Astrocyte of the cerebellum (primary cell): ENCODE measurements around the gene ATP2C2.
"Not testable (repeated sequence)": the region's sequence is repeated elsewhere in the genome, so short reads cannot be mapped to it uniquely, and the experiment has no call there.

Experiments
- DNase-seq: peaks from one replicate; pipeline ENCODE4 v3.0.0-alpha.2; 2011; ENCODE audit warnings: low read depth
- H3K4me3 ChIP-seq: 2 replicates; pipeline ENCODE4 v1.5.1; 2011; ENCODE audit warnings: mild to moderate bottlenecking, low read depth, low read length, moderate library complexity
- in situ Hi-C: cut with HindIII; loops from 2 replicates; pipeline ENCODE4 v1.10.0; 2017; ENCODE audit warnings: low sequenced_read_pairs
- TF ChIP-seq, protein P1 (sequence below): IDR thresholded peaks from 2 replicates; pipeline ENCODE4 v1.5.1; 2012; ENCODE audit warnings: low read length, low read depth, moderate library complexity, mild to moderate bottlenecking; ENCODE audit errors: missing control alignments

The ATP2C2 gene

DNA sequence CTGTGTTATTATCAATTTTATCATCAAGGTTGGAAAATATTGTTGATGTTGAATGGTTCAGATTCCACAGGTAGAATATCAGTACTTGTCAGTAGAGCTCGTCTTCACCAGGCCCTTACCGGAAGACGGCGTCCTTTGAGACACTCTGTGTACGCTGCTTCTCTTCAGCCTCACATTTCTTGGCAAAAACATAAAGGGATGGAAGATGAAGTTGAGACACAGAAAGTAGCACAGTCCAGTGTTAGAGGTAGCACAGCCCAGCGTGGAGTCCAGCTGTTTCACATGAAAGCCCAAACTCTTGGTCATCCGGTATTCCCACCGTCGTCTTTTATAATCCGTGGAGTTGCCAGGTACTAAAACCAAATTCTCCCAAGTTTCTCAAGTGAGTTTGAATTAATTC, 30.4 kb downstream of the ATP2C2 start:
- no peak overlapping the region for H3K4me3 ChIP-seq
- TF ChIP-seq, protein P1, sequence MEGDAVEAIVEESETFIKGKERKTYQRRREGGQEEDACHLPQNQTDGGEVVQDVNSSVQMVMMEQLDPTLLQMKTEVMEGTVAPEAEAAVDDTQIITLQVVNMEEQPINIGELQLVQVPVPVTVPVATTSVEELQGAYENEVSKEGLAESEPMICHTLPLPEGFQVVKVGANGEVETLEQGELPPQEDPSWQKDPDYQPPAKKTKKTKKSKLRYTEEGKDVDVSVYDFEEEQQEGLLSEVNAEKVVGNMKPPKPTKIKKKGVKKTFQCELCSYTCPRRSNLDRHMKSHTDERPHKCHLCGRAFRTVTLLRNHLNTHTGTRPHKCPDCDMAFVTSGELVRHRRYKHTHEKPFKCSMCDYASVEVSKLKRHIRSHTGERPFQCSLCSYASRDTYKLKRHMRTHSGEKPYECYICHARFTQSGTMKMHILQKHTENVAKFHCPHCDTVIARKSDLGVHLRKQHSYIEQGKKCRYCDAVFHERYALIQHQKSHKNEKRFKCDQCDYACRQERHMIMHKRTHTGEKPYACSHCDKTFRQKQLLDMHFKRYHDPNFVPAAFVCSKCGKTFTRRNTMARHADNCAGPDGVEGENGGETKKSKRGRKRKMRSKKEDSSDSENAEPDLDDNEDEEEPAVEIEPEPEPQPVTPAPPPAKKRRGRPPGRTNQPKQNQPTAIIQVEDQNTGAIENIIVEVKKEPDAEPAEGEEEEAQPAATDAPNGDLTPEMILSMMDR: no peak
- no peak for DNase-seq
- in situ Hi-C loops: no loop called here

- in situ Hi-C loops, H3K4me3 ChIP-seq, DNase-seq: not testable (repeated sequence)
Observed at GRCh38 chr16:84399912-84400311, 31.6 kb downstream of the ATP2C2 start.

DNA sequence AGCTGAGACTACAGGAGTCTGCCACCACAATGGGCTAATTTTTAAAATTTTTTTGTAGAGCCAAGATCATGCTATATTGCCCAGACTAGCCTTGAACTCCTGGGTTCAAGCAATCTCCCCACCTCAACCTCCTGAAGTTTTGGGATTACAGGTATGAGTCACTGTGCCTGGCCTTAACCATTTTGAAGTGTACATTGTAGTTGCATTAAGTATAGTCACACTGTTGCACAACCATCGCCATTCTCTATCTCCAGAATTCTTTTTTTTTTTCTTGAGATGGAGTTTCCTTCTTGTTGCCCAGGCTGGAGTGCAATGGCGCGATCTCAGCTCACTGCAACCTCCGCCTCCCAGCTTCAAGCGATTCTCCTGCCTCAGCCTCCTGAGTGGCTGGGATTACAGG, 35.1 kb downstream of the ATP2C2 start:
- H3K4me3 ChIP-seq, in situ Hi-C loops, DNase-seq: not testable (repeated sequence)

GRCh38 chr16:84404324-84404723, 36.0 kb downstream of the ATP2C2 start:
- no peak for DNase-seq
- TF ChIP-seq, protein P1: no peak
- in situ Hi-C loops: no loop called here
- H3K4me3 ChIP-seq: no peak overlapping the region

- TF ChIP-seq, protein P1: no peak
- H3K4me3 ChIP-seq: no peak overlapping the region
- DNase-seq: no peak
- in situ Hi-C loops: no loop called here
Observed at GRCh38 chr16:84404936-84405639, 36.8 kb downstream of the ATP2C2 start.

GRCh38 chr16:84406006-84406963, 37.9 kb downstream of the ATP2C2 start:
- no peak overlapping the region for H3K4me3 ChIP-seq
- TF ChIP-seq, protein P1: no peak
- no peak for DNase-seq
- in situ Hi-C loops: no loop called here

DNA sequence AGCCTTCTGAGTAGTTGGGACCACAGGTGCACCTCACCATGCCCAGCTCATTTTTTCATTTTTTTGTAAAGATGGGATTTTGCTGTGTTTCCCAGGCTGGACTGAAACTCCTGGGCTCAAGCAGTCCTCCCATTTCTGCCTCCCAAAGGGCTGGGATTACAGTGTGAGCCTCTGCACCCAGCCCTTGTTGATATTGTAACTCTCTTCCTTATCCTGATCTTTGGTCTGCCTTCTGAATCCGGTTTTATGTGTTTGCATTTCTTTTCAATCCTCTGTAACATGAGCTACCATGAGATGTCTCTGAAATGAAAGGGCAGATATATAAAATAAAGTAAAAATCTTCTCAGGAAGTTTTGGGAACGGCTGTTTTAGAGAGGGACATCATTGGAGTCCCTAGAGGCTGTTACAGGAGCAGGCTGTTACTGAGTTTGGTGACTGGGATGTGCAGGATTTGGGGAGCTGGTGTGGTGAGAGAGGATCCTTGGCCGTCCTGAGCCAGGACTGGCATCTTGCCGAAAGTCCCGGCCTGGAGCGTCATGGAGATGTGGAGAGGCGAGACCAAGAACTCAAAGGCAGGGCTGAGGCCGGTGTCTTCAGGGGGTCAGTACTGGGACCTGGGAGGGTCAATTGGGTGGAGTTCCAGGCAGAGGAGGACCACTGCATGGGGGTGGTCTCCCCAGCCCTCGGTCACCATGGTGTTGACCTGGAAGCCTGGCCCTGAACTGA, 39.4 kb downstream of the ATP2C2 start:
- H3K4me3 ChIP-seq: no peak overlapping the region
- TF ChIP-seq, protein P1: no peak
- DNase-seq: no peak
- in situ Hi-C loops: no loop called here
